HUES64 (cell line): ENCODE results near the gene RPL6.
"Not testable (repeated sequence)": the region's sequence is repeated elsewhere in the genome, so short reads cannot be mapped to it uniquely, and the experiment has no call there.

Experiments
- H3K27ac ChIP-seq: 2 replicates; pipeline ENCODE4 v1.7.0; 2013; ENCODE audit warnings: low read depth, low read length, inconsistent platforms
- H3K27me3 ChIP-seq: 2 replicates; pipeline ENCODE4 v1.6.1; 2013; ENCODE audit warnings: mild to moderate bottlenecking, low read length; ENCODE audit not compliant: insufficient read depth
- H3K36me3 ChIP-seq: 2 replicates; pipeline ENCODE4 v1.6.1; 2013; ENCODE audit warnings: mild to moderate bottlenecking, low read length; ENCODE audit not compliant: insufficient read depth
- H3K4me1 ChIP-seq: 2 replicates; pipeline ENCODE4 v1.6.1; 2013; ENCODE audit warnings: mild to moderate bottlenecking, low read length, moderate library complexity; ENCODE audit not compliant: insufficient read depth
- H3K4me3 ChIP-seq: 2 replicates; pipeline ENCODE4 v1.5.1; 2013; ENCODE audit warnings: mild to moderate bottlenecking, low read length, moderate library complexity
- H3K9ac ChIP-seq: 2 replicates; pipeline ENCODE4 v1.6.1; 2013; ENCODE audit warnings: mild to moderate bottlenecking, low read depth, low read length
- H3K9me3 ChIP-seq: 2 replicates; pipeline ENCODE4 v1.6.1; 2013; ENCODE audit warnings: low read depth, low read length; ENCODE audit not compliant: insufficient read depth
- WGBS: fragments of 150-250, 120-280 bp; methylation state at CpG from one replicate; pipeline ENCODE4 v1.1.7; 2013; ENCODE audit warnings: missing lambda C conversion rate; 5-methylcytosine and 5-hydroxymethylcytosine counted together

The RPL6 gene

DNA sequence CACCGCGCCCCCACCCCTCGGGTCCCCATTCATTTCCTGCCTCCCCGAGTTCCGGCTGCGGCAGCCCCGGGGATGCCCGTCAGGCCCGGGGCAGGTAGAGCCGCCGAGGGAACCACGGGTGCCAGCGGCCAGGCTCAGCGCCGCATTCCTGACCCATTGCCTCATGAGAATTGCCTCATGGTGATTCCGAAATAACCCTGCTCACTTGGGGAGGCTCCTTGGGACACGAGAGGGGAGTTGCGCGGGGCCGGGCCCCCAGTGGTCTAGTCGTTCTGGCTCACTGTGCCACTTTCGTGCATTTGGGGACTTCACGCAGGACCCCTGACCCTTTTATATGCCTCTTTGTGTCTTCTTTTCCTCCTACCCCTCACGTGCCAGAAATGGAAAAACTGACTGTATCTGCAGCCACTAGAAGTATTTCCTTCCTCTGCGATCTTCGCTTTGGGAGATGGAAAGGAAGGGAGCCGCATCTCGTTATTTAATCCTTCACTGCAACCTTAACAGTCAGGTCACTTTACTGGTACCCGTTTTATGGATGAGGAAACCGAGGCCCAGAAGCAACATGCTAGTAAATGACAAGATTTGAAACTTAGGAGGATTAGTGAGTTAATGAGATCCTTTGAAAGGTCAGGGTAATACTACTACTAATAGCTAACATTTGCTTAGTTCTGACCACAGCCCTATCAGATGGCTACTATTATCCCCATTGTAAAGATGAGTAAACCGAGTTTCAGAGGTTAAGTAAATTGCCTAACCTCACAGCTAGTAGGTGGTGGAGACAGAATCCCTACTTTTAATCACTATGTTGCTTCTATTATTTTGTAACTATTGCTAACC, 10.1 kb upstream of the RPL6 start:
- no peaks in the 10 kb centered on the region for H3K4me1 ChIP-seq
- 7% methylated on average over 30 of the region's 31 CpGs for WGBS
- peak overlapping the region; percentile 75 for H3K4me3 ChIP-seq
- H3K27ac ChIP-seq = peak overlapping the region; percentile 98
- no peaks in the 10 kb centered on the region for H3K9me3 ChIP-seq
- H3K27me3 ChIP-seq = no peaks in the 10 kb centered on the region
- peak overlapping the region; percentile 89 for H3K9ac ChIP-seq
- H3K36me3 ChIP-seq = 0 out of 2 replicates have a peak, but pooled peaks cover 4% of the 10 kb centered on the region

GRCh38 chr12:112418608-112419296, 9.3 kb upstream of the RPL6 start, which contains the start of gene PTPN11:
Gene PTPN11 (plus strand): TSS chr12:112418947. CDS start chr12:112419112, 165 bp downstream.
- WGBS = under 1% methylated on average over 89 of the region's 89 CpGs
- H3K4me1 ChIP-seq = no peaks in the 10 kb centered on the region

DNA sequence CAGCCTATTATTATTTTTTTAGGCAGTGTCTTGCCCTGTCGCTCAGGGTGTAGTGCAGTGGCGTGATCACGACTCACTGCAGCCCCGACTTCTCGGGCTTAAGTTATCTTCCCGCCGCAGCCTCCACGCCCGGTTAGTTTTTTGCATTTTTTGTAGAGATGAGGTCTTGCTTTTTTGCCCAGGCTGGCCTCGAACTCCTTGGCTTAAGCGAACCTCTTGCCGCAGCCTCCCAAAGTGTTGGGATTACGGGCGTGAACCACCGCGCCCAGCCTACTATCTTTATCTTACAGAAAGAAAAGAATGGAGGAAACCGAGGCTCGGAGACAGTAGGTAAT, 8.8 kb upstream of the RPL6 start:
- Histone ChIP-seq H3K4me1 (no peaks in the 10 kb centered on the region), H3K27ac (peak overlapping the region; percentile 98), H3K9me3 (no peaks in the 10 kb centered on the region), H3K4me3 (peak overlapping the region; percentile 75), H3K36me3 (0 out of 2 replicates have a peak, but pooled peaks cover 4% of the 10 kb centered on the region), H3K9ac (peak overlapping the region; percentile 89), H3K27me3 (no peaks in the 10 kb centered on the region; the same call in 1 of the 2 replicates)
- WGBS = 7% methylated on average over 18 of the region's 18 CpGs

More at GRCh38 chr12:112418608-112419296, 9.3 kb upstream of the RPL6 start, which contains the start of gene PTPN11:
- no peaks in the 10 kb centered on the region for H3K9me3 ChIP-seq
- H3K4me3 ChIP-seq = peak within 1 kb of the TSS; percentile 75
- H3K27ac ChIP-seq = peak within 1 kb of the TSS; percentile 98
- H3K36me3 ChIP-seq = 0 out of 2 replicates have a peak, but pooled peaks cover 4% of the 10 kb centered on the region
- H3K9ac ChIP-seq = peak within 1 kb of the TSS; percentile 89
- H3K27me3 ChIP-seq = no peaks in the 10 kb centered on the region; the same call in 1 of the 2 replicates

DNA sequence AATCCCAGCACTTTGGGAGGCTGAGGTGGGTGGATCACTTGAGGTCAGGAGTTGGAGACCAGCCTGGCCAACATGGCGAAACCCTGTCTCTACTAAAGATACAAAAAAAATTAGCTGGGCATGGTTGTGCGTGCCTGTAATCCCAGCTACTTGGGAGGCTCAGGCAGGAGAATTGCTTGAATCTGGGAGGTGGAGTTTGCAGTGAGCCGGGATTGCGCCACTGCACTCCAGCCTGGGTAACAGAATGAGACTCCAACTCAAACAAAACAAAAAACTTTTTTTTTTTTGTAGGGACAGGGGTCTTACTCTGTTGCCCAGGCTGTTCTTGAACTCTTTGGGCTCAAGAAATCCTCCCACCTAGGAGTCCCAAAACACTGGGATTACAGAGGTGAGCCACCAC, 6.1 kb upstream of the RPL6 start:
- H3K4me1 ChIP-seq, H3K4me3 ChIP-seq, H3K9me3 ChIP-seq, H3K9ac ChIP-seq, H3K27ac ChIP-seq, H3K27me3 ChIP-seq, H3K36me3 ChIP-seq: not testable (repeated sequence)
- WGBS = 94% methylated on average over 3 of the region's 4 CpGs

DNA sequence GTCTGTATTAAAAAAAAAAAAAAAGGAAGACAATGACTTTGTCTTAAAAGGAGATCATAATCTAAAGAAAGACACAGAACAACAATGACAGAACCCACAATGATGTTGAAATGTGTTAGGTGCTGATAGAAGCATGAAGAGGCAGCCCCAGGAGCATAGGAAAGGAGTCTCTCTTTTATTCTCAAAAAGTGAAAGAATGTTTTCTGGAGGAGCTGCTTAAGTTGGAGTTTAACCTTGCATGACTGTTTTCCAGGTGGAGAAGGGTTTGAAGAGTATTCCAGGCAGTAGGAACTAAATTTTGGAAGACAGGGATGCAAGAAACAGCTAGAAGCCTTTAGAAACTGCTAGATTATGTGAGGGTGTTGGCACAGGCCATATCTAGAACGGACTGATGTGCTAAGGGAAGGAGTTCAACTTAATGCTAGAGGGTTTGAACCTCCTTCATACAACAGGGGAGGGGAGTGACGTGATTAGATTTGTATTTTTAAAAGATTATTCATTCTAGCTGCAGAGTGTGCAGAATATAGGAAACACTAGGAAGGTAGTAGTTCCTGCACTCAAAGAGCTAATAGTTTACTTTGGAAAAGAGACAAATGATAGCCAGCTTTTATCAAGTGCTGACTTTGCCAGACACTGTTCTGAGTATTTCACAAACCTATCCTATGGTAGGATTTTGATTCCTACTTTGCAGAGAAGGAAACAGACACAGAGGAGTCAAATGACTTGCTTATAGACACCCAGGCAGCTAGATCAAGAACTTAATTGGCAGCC, 4.6 kb upstream of the RPL6 start:
- Histone ChIP-seq H3K9ac (no peak overlapping the region), H3K4me1 (no peaks in the 10 kb centered on the region), H3K4me3 (no peak overlapping the region), H3K9me3 (no peaks in the 10 kb centered on the region), H3K27me3 (no peaks in the 10 kb centered on the region; the same call in 1 of the 2 replicates), H3K36me3 (no peaks in the 10 kb centered on the region), H3K27ac (no peak overlapping the region)
- 73% methylated on average over 1 of the region's 2 CpGs for WGBS

- no peak overlapping the region for H3K27ac ChIP-seq
- no peak overlapping the region for H3K9ac ChIP-seq
- WGBS = 98% methylated on average over 11 of the region's 14 CpGs
Observed at GRCh38 chr12:112409906-112410244, 470 bp upstream of the RPL6 start.

GRCh38 chr12:112408621-112409020, 784 bp downstream of the RPL6 start:
- Histone ChIP-seq H3K36me3 (peaks cover 49% of the 10 kb centered on the region), H3K9ac (peak overlapping the region; percentile 98), H3K4me3 (peak overlapping the region; percentile 82), H3K27me3 (no peaks in the 10 kb centered on the region; the same call in 1 of the 2 replicates), H3K27ac (peak overlapping the region; percentile 92), H3K4me1 (no peaks in the 10 kb centered on the region; the same call in 1 of the 2 replicates), H3K9me3 (no peaks in the 10 kb centered on the region)
- WGBS = 8% methylated on average over 5 of the region's 5 CpGs

More at GRCh38 chr12:112409906-112410244, 470 bp upstream of the RPL6 start:
- Histone ChIP-seq H3K4me3 (no peak overlapping the region), H3K9me3 (no peaks in the 10 kb centered on the region), H3K36me3 (peaks cover 37% of the 10 kb centered on the region), H3K4me1 (no peaks in the 10 kb centered on the region; the same call in 1 of the 2 replicates), H3K27me3 (no peaks in the 10 kb centered on the region; the same call in 1 of the 2 replicates)

DNA sequence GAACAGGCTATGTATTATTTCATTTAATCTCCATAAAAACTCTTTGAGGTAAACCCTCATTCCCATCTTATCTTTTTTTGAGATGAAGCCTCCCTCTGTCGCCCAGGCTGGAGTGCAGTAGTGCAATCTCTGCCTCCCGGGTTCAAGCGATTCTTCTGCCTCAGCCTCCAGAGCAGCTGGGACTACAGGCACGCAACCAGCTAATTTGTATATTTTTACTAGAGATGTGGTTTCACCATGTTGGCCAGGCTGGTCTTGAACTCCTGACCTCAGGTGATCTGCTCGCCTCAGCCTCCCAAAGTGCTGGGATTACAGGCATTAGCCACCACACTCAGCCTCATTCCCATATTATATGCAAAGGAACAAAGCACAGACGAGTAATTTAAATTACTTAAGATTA, 1.7 kb downstream of the RPL6 start:
- H3K27ac ChIP-seq = not testable (repeated sequence)

GRCh38 chr12:112406519-112407488, 2.6 kb downstream of the RPL6 start:
- no peaks in the 10 kb centered on the region for H3K27me3 ChIP-seq
- 94% methylated on average over 9 of the region's 11 CpGs for WGBS
- H3K9me3 ChIP-seq = no peaks in the 10 kb centered on the region
- no peaks in the 10 kb centered on the region; the same call in 1 of the 2 replicates for H3K4me1 ChIP-seq
- no peak overlapping the region for H3K27ac ChIP-seq
- H3K4me3 ChIP-seq = peak overlapping the region; percentile 82; the same call in 1 of the 2 replicates
- peaks cover 49% of the 10 kb centered on the region for H3K36me3 ChIP-seq
- H3K9ac ChIP-seq = no peak overlapping the region

More for the DNA sequence above, 1.7 kb downstream of the RPL6 start:
- Histone ChIP-seq H3K9ac (peak overlapping the region; percentile 98; the same call in 1 of the 2 replicates), H3K36me3 (peaks cover 49% of the 10 kb centered on the region), H3K4me3 (peak overlapping the region; percentile 82)
- not testable (repeated sequence) for H3K9me3 ChIP-seq, H3K27me3 ChIP-seq, H3K4me1 ChIP-seq
- 92% methylated on average over 6 of the region's 6 CpGs for WGBS
